Naive thymus-derived CD4-positive, alpha-beta T cell (primary cell): ENCODE data around the gene TNFRSF1A. TPM values are rescaled to one million over a fixed set of nuclear protein-coding genes. Genes with fewer than 3 reads are reported as not detected.
A peak's percentile ranks its signal among the peaks of the same experiment; 100 is the strongest.
"Not testable (repeated sequence)": the region's sequence is repeated elsewhere in the genome, so short reads cannot be mapped to it uniquely, and the experiment has no call there.

Experiments used
- ATAC-seq: fragments of 150-1000 bp; cut with Tn5 transposase; 2 replicates; pipeline ENCODE4 v1.10.0; 2021; ENCODE audit warnings: mild to moderate bottlenecking, moderate library complexity
- CTCF ChIA-PET: fragments of 350-600 bp; sonication (Branson Sonifier 250); formaldehyde crosslinking; loops from one replicate; lab custom pipeline; 2021; ENCODE audit warnings: antibody characterized with exemption; lab: Charles Lee
- POLR2A ChIA-PET: fragments of 350-600 bp; sonication (Branson Sonifier 250); formaldehyde crosslinking; loops from one replicate; lab custom pipeline; 2021; ENCODE audit warnings: antibody characterized with exemption, inconsistent platforms; lab: Charles Lee
- DNase-seq, 9 donors: peaks; one replicate each; pipeline versions ENCODE4 v3.0.0 to v3.0.0-alpha.2; 2020 to 2022; ENCODE audit warnings: mixed read lengths in 1 of 9
- H3K27ac ChIP-seq: one replicate; pipeline ENCODE4 v1.7.0; 2013; ENCODE audit warnings: mild to moderate bottlenecking, low read depth, low read length, moderate library complexity
- H3K27me3 ChIP-seq, 2 donors: one replicate each; pipeline ENCODE4 v1.7.0; 2013; ENCODE audit warnings: low read length in 2 of 2, mild to moderate bottlenecking in 2 of 2, moderate library complexity in 2 of 2; ENCODE audit not compliant: control insufficient read depth in 2 of 2, insufficient read depth in 2 of 2
- H3K36me3 ChIP-seq, 3 experiments: 1 replicate in 2 of 3; 2 replicates in 1 of 3; pipeline ENCODE4 v1.7.0; 2013; ENCODE audit warnings: low read length in 3 of 3, mild to moderate bottlenecking in 3 of 3, moderate library complexity in 1 of 3; ENCODE audit not compliant: insufficient read depth in 3 of 3, control insufficient read depth in 2 of 3
- H3K4me1 ChIP-seq, 2 donors: one replicate each; pipeline ENCODE4 v1.7.0; 2013; ENCODE audit warnings: low read length in 2 of 2, mild to moderate bottlenecking in 2 of 2, moderate library complexity in 1 of 2; ENCODE audit not compliant: control insufficient read depth in 2 of 2, insufficient read depth in 2 of 2
- H3K4me3 ChIP-seq: 2 replicates; pipeline ENCODE4 v1.7.0; 2013; ENCODE audit warnings: mild to moderate bottlenecking, low read length
- H3K9me3 ChIP-seq, 3 experiments: 1 replicate in 2 of 3; 2 replicates in 1 of 3; pipeline ENCODE4 v1.7.0; 2013; ENCODE audit warnings: low read length in 3 of 3; ENCODE audit not compliant: control insufficient read depth in 2 of 3
- H3K27ac Mint-ChIP-seq, 9 donors: one replicate each; pipeline ENCODE4 v1.8.0; 2020 to 2022; ENCODE audit warnings: mixed read lengths in 9 of 9, mild to moderate bottlenecking in 8 of 9, moderate library complexity in 5 of 9, inconsistent platforms in 2 of 9
- H3K27me3 Mint-ChIP-seq, 5 donors: one replicate each; pipeline ENCODE4 v1.8.0; 2021 to 2022; ENCODE audit warnings: mixed read lengths in 5 of 5, mild to moderate bottlenecking in 1 of 5
- H3K36me3 Mint-ChIP-seq, 5 donors: one replicate each; pipeline ENCODE4 v1.8.0; 2020 to 2022; ENCODE audit warnings: mixed read lengths in 5 of 5, mild to moderate bottlenecking in 3 of 5, inconsistent platforms in 1 of 5
- H3K4me1 Mint-ChIP-seq, 7 donors: one replicate each; pipeline ENCODE4 v1.8.0; 2020 to 2022; ENCODE audit warnings: mixed read lengths in 7 of 7, mild to moderate bottlenecking in 3 of 7, inconsistent platforms in 1 of 7
- H3K4me3 Mint-ChIP-seq, 10 donors: one replicate each; pipeline ENCODE4 v1.8.0; 2020 to 2022; ENCODE audit warnings: mild to moderate bottlenecking in 10 of 10, mixed read lengths in 10 of 10, moderate library complexity in 6 of 10, inconsistent platforms in 2 of 10
- H3K9me3 Mint-ChIP-seq, 11 donors: one replicate each; pipeline ENCODE4 v1.8.0; 2020 to 2022; ENCODE audit warnings: mixed read lengths in 11 of 11, mild to moderate bottlenecking in 4 of 11, inconsistent platforms in 1 of 11, moderate library complexity in 1 of 11
- intact Hi-C, 2 donors: fragments of 100-400 bp; cut with micrococcal nuclease; formaldehyde crosslinking; loops; one replicate each; pipeline ENCODE4 v1.15.1; 2023
- polyA plus RNA-seq, 2 donors: library from polyadenylated mRNA; unstranded; fragments of 300-500 nt; fragmentation: Illumina TruSeq; gene quantifications; one replicate each; pipeline ENCODE4 v1.2.3, GENCODE V29; 2021
- total RNA-seq, 6 experiments: library from RNA in 5 of 6; stranded (reverse) in 5 of 6; gene quantifications; 1 replicate in 5 of 6; 2 replicates in 1 of 6; pipeline ENCODE4 v1.2.3 and lab custom pipeline; 2021 to 2026

TNFRSF1A gene
- total and polyA plus RNA-seq, 7 experiments from 2014 or later, result 24.1 to 99.4 (median 57.4) TPM

- peaks cover 56 to 58% of the 10 kb centered on the region in 2 donors for H3K4me1 ChIP-seq
- H3K27me3 ChIP-seq, result no peaks in the 10 kb centered on the region
- intact Hi-C loops, result loop anchor here in 1 of 2 donors (2.0 kb wide), 1 partner anchor 152 kb away; the partner anchor contains the start of gene MRPL51
- no peaks in the 10 kb centered on the region for H3K9me3 ChIP-seq
- no peaks in the 10 kb centered on the region for H3K27me3 Mint-ChIP-seq
- H3K9me3 Mint-ChIP-seq, result no peaks in the 10 kb centered on the region
- ChIA-PET POLR2A (interaction anchor here (0.6 to 12.0 kb wide), 10 partner anchors 8 to 130 kb away, joined by 3 to 342 read pairs (median 12); partner anchors contain the start of genes CD27, TAPBPL and VAMP1), CTCF (interaction anchor here (1.0 to 2.9 kb wide), 5 partner anchors 18 to 125 kb away, joined by 3 to 10 read pairs (median 5); no protein-coding TSS in a partner anchor)
- peak overlapping the region; percentile 92 for H3K27ac ChIP-seq
- ATAC-seq (no peak), DNase-seq (no peak)
- H3K4me3 ChIP-seq, result peak overlapping the region; percentile 88
- H3K36me3 ChIP-seq, result peaks cover 0 to 11% (median 0%) of the 10 kb centered on the region in 3 experiments
- H3K4me1 Mint-ChIP-seq, result peaks cover 28 to 36% (median 33%) of the 10 kb centered on the region in 7 donors
- no peak overlapping the region for H3K27ac Mint-ChIP-seq
- H3K4me3 Mint-ChIP-seq, result no peak overlapping the region
- H3K36me3 Mint-ChIP-seq, result peaks cover 0 to 7% (median 0%) of the 10 kb centered on the region in 5 donors
Observed at GRCh38 chr12:6340745-6341416, 995 bp downstream of the TNFRSF1A start.

GRCh38 chr12:6340032-6340638 is 1.7 kb downstream of the TNFRSF1A start:
- Mint-ChIP-seq H3K27me3 (no peaks in the 10 kb centered on the region), H3K27ac (no peak overlapping the region), H3K36me3 (peaks cover 0 to 9% (median 0%) of the 10 kb centered on the region in 5 donors), H3K4me3 (no peak overlapping the region), H3K9me3 (no peaks in the 10 kb centered on the region), H3K4me1 (peaks cover 21 to 34% (median 28%) of the 10 kb centered on the region in 7 donors)
- DNase-seq, result peak in 4 of 9 donors; percentile 25 to 36 (median 32)
- H3K36me3 ChIP-seq, result peaks cover 0 to 11% (median 0%) of the 10 kb centered on the region in 3 experiments
- no peaks in the 10 kb centered on the region for H3K9me3 ChIP-seq
- no peaks in the 10 kb centered on the region for H3K27me3 ChIP-seq
- ATAC-seq, result no peak
- H3K27ac ChIP-seq, result peak overlapping the region; percentile 92
- peaks cover 55 to 56% of the 10 kb centered on the region in 2 donors for H3K4me1 ChIP-seq
- H3K4me3 ChIP-seq, result peak overlapping the region; percentile 88
- intact Hi-C loops, result loop anchor here in 1 of 2 donors (2.0 kb wide), 1 partner anchor 153 kb away; the partner anchor contains the start of gene MRPL51
- ChIA-PET POLR2A (interaction anchor here (0.7 to 12.0 kb wide), 14 partner anchors 9 to 215 kb away, joined by 3 to 342 read pairs (median 4); partner anchors contain the start of genes CD27, TAPBPL and VAMP1), CTCF (interaction anchor here (0.8 to 2.9 kb wide), 9 partner anchors 8 to 199 kb away, joined by 3 to 10 read pairs (median 4); no protein-coding TSS in a partner anchor)

- intact Hi-C loops, result loop anchor here (5.0 kb wide), 1 partner anchor 218 kb away; the partner anchor contains the start of gene IFFO1 (in 2 of the 2)
- Histone ChIP-seq H3K9me3 (no peaks in the 10 kb centered on the region), H3K27ac (peak overlapping the region; percentile 92), H3K27me3 (no peaks in the 10 kb centered on the region), H3K4me3 (peak overlapping the region; percentile 88), H3K36me3 (peaks cover 0 to 20% (median 0%) of the 10 kb centered on the region in 3 experiments), H3K4me1 (peaks cover 65 to 66% of the 10 kb centered on the region in 2 donors)
- Mint-ChIP-seq H3K27me3 (no peaks in the 10 kb centered on the region), H3K36me3 (peaks cover 0 to 9% (median 0%) of the 10 kb centered on the region in 5 donors), H3K4me3 (no peak overlapping the region), H3K4me1 (peaks cover 22 to 42% (median 31%) of the 10 kb centered on the region in 7 donors), H3K9me3 (no peaks in the 10 kb centered on the region), H3K27ac (no peak overlapping the region)
- DNase-seq, result no peak
- no peak for ATAC-seq
- ChIA-PET CTCF (interaction anchor here (0.6 to 2.2 kb wide), 9 partner anchors 9 to 183 kb away, joined by 3 to 9 read pairs (median 4); no protein-coding TSS in a partner anchor), POLR2A (interaction anchor here (0.9 to 12.0 kb wide), 12 partner anchors 10 to 216 kb away, joined by 3 to 342 read pairs (median 12); partner anchors contain the start of genes CD27, GAPDH, MRPL51 and TAPBPL)
Observed at GRCh38 chr12:6338955-6339354, 2.9 kb downstream of the TNFRSF1A start.

- intact Hi-C loops, result loop anchor here (5.0 kb wide), 1 partner anchor 219 kb away; the partner anchor contains the start of gene IFFO1 (in 2 of the 2)
- H3K27ac Mint-ChIP-seq, H3K4me3 Mint-ChIP-seq, H3K9me3 Mint-ChIP-seq, H3K27me3 ChIP-seq, DNase-seq, ATAC-seq, H3K27me3 Mint-ChIP-seq, H3K9me3 ChIP-seq: not testable (repeated sequence)
- Mint-ChIP-seq H3K4me1 (peaks cover 19 to 43% (median 35%) of the 10 kb centered on the region in 7 donors), H3K36me3 (peaks cover 0 to 12% (median 3%) of the 10 kb centered on the region in 5 donors)
- ChIA-PET POLR2A (interaction anchor here (0.9 to 12.0 kb wide), 13 partner anchors 10 to 217 kb away, joined by 3 to 342 read pairs (median 20); partner anchors contain the start of genes CD27, GAPDH, MRPL51 and TAPBPL), CTCF (interaction anchor here (1.0 to 1.8 kb wide), 7 partner anchors 10 to 125 kb away, joined by 3 to 5 read pairs (median 4); no protein-coding TSS in a partner anchor)
- peaks cover 67 to 69% of the 10 kb centered on the region in 2 donors for H3K4me1 ChIP-seq
- peaks cover 0 to 24% (median under 1%) of the 10 kb centered on the region in 3 experiments for H3K36me3 ChIP-seq
- H3K4me3 ChIP-seq, result peak overlapping the region; percentile 88
- H3K27ac ChIP-seq, result peak overlapping the region; percentile 92
Observed at GRCh38 chr12:6338536-6338935, 3.3 kb downstream of the TNFRSF1A start.

GRCh38 chr12:6337958-6338433 is 3.9 kb downstream of the TNFRSF1A start:
- H3K36me3 Mint-ChIP-seq, result peaks cover 0 to 16% (median 4%) of the 10 kb centered on the region in 5 donors
- H3K4me1 ChIP-seq, result peaks cover 67 to 71% of the 10 kb centered on the region in 2 donors
- no peaks in the 10 kb centered on the region for H3K27me3 ChIP-seq
- H3K9me3 Mint-ChIP-seq, result no peaks in the 10 kb centered on the region
- H3K27me3 Mint-ChIP-seq, result no peaks in the 10 kb centered on the region
- H3K27ac ChIP-seq, result peak overlapping the region; percentile 92
- no peak overlapping the region for H3K4me3 Mint-ChIP-seq
- ChIA-PET POLR2A (interaction anchor here (1.6 to 12.0 kb wide), 9 partner anchors 9 to 199 kb away, joined by 5 to 342 read pairs (median 31); partner anchors contain the start of genes CD27, TAPBPL and VAMP1), CTCF (interaction anchor here (0.9 to 6.7 kb wide), 3 partner anchors 27 to 103 kb away, joined by 3 to 139 read pairs (median 4); no protein-coding TSS in a partner anchor)
- peak overlapping the region; percentile 88 for H3K4me3 ChIP-seq
- intact Hi-C loops, result loop anchor here (1.0 to 5.0 kb wide), 5 partner anchors 7 to 219 kb away; partner anchors contain the start of genes GAPDH (in 2 of the 2), IFFO1 (in 2 of the 2) and VAMP1 (in 1 of the 2)
- DNase-seq, result peak in 1 of 9 donors; percentile 24
- H3K27ac Mint-ChIP-seq, result no peak overlapping the region
- ATAC-seq, result no peak
- peaks cover 2 to 29% (median 6%) of the 10 kb centered on the region in 3 experiments for H3K36me3 ChIP-seq
- H3K4me1 Mint-ChIP-seq, result peaks cover 14 to 43% (median 36%) of the 10 kb centered on the region in 7 donors
- H3K9me3 ChIP-seq, result no peaks in the 10 kb centered on the region
